ENCODE results near the gene NEXN.
A peak's percentile ranks its signal among the peaks of the same experiment; 100 is the strongest.

GRCh38 chr1:77978969-77979876 lies 90.8 kb downstream of the NEXN start, which contains the start of gene FUBP1:
- TF ChIP-seq, protein P1, sequence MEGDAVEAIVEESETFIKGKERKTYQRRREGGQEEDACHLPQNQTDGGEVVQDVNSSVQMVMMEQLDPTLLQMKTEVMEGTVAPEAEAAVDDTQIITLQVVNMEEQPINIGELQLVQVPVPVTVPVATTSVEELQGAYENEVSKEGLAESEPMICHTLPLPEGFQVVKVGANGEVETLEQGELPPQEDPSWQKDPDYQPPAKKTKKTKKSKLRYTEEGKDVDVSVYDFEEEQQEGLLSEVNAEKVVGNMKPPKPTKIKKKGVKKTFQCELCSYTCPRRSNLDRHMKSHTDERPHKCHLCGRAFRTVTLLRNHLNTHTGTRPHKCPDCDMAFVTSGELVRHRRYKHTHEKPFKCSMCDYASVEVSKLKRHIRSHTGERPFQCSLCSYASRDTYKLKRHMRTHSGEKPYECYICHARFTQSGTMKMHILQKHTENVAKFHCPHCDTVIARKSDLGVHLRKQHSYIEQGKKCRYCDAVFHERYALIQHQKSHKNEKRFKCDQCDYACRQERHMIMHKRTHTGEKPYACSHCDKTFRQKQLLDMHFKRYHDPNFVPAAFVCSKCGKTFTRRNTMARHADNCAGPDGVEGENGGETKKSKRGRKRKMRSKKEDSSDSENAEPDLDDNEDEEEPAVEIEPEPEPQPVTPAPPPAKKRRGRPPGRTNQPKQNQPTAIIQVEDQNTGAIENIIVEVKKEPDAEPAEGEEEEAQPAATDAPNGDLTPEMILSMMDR (IDR thresholded peaks at IDR 0.05) = peak; percentile 86
- no peak for TF ChIP-seq ZFX (IDR thresholded peaks at IDR 0.05; ENCODE audit: borderline replicate concordance)
